Measurements from ENCODE around the gene SUPT4H1.

SUPT4H1 gene

GRCh38 chr17:58301504-58302150 lies 50.4 kb downstream of the SUPT4H1 start:
- Histone ChIP-seq H3K4me3 (ENCODE audit: low read depth, low read length) (no peak overlapping the region), H3K27me3 (replicated peaks) (no peaks in the 10 kb centered on the region), H3K36me3 (replicated peaks) (no peaks in the 10 kb centered on the region), H3K27ac (no peak overlapping the region)
- no peak for DNase-seq
- TF ChIP-seq CTCF (IDR thresholded peaks at IDR 0.05; ENCODE audit: low read depth, low read length, missing control alignments) = no peak
- in situ Hi-C loops (cut with HindIII; ENCODE audit: low pct_ligation_motif_present, low sequenced_read_pairs) = no loop called here

- DNase-seq = no peak
- H3K4me3 ChIP-seq (ENCODE audit: low read depth, low read length) = no peak overlapping the region
- TF ChIP-seq CTCF (IDR thresholded peaks at IDR 0.05; ENCODE audit: low read depth, low read length, missing control alignments) = no peak
- H3K27ac ChIP-seq = no peak overlapping the region
- in situ Hi-C loops (cut with HindIII; ENCODE audit: low pct_ligation_motif_present, low sequenced_read_pairs) = no loop called here
- no peaks in the 10 kb centered on the region for H3K27me3 ChIP-seq (replicated peaks)
- H3K36me3 ChIP-seq (replicated peaks) = no peaks in the 10 kb centered on the region
Observed at GRCh38 chr17:58300336-58300735, 51.7 kb downstream of the SUPT4H1 start.
